ENCODE results near the gene C1QA. TPM values are rescaled to one million over a fixed set of nuclear protein-coding genes. Genes with fewer than 3 reads are reported as not detected.

The C1QA gene
- polyA plus RNA-seq, 2 of the 4 experiments (the other 2 are of a cell fraction), result not detected

- no peak for TF ChIP-seq RAD21 (conservative IDR thresholded peaks at IDR 0.05 in 1 of 2, IDR thresholded peaks at IDR 0.05 in 1 of 2)
- no peak for TF ChIP-seq TP53 (CRISPR knock-in tag; IDR thresholded peaks at IDR 0.05)
- no peak for TF ChIP-seq RARB (CRISPR knock-in tag; IDR thresholded peaks at IDR 0.05)
- FAIRE-seq (no peak), ATAC-seq (no peak), DNase-seq (ENCODE audit: low read depth in 1 of 2, low spot score in 1 of 2) (no peak)
- POLR2A ChIA-PET, result no interaction called here
- Histone ChIP-seq H3K4me2 (no peak overlapping the region), H3K9me3 (no peaks in the 10 kb centered on the region), H3K27ac (no peak overlapping the region), H3K4me3 (no peak overlapping the region), H3K4me1 (no peaks in the 10 kb centered on the region)
- CTCF ChIA-PET, result interaction anchor here (1.3 to 1.9 kb wide), 2 partner anchors 13 to 199 kb away, joined by 4 read pairs; no protein-coding TSS in a partner anchor
- WGBS (ENCODE audit: missing lambda C conversion rate), result 0% methylated on average over 2 of the region's 2 CpGs
Measured at GRCh38 chr1:22615886-22616285, 20.5 kb upstream of the C1QA start.

- ATAC-seq, result no peak
- FAIRE-seq, result no peak
Measured at GRCh38 chr1:22616571-22616970, 19.9 kb upstream of the C1QA start.

GRCh38 chr1:22618056-22618455, 18.4 kb upstream of the C1QA start:
- FAIRE-seq (no peak), ATAC-seq (no peak), DNase-seq (ENCODE audit: low read depth in 1 of 2, low spot score in 1 of 2) (no peak)
- no peaks in the 10 kb centered on the region for H3K9me3 ChIP-seq
- ChIA-PET CTCF (no interaction called here), POLR2A (no interaction called here)
- H3K4me1 ChIP-seq, result no peaks in the 10 kb centered on the region
- TF ChIP-seq RFX5 (IDR thresholded peaks at IDR 0.05) (no peak), ELK1 (IDR thresholded peaks at IDR 0.05; ENCODE audit: low read depth, low read length) (no peak), JUN (IDR thresholded peaks at IDR 0.05) (no peak), ESRRA (IDR thresholded peaks at IDR 0.05; ENCODE audit: borderline replicate concordance, low read length) (no peak), NPAS2 (CRISPR knock-in tag; IDR thresholded peaks at IDR 0.05; ENCODE audit: borderline replicate concordance) (no peak), RNF2 (IDR thresholded peaks at IDR 0.05; ENCODE audit: borderline replicate concordance, low read depth) (no peak), USF2 (IDR thresholded peaks at IDR 0.05) (no peak), JUNB (IDR thresholded peaks at IDR 0.05) (no peak), FOXS1 (CRISPR knock-in tag; IDR thresholded peaks at IDR 0.05) (no peak), CEBPB (IDR thresholded peaks at IDR 0.05) (no peak), CBX8 (IDR thresholded peaks at IDR 0.05) (no peak), BCL3 (IDR thresholded peaks at IDR 0.05) (no peak), SREBF2 (IDR thresholded peaks at IDR 0.05) (no peak)
- 36% methylated on average over 7 of the region's 16 CpGs for WGBS (ENCODE audit: missing lambda C conversion rate)
- H3K27ac ChIP-seq, result no peak overlapping the region
- H3K4me2 ChIP-seq, result no peak overlapping the region
- no peak overlapping the region for H3K4me3 ChIP-seq

More at GRCh38 chr1:22616571-22616970, 19.9 kb upstream of the C1QA start:
- Histone ChIP-seq H3K4me1 (no peaks in the 10 kb centered on the region), H3K4me2 (no peak overlapping the region), H3K4me3 (no peak overlapping the region), H3K27ac (no peak overlapping the region), H3K9me3 (no peaks in the 10 kb centered on the region)
- CTCF ChIA-PET, result interaction anchor here (1.2 to 1.3 kb wide), 2 partner anchors 10 to 13 kb away, joined by 3 to 4 read pairs; no protein-coding TSS in a partner anchor
- no peak for TF ChIP-seq PHF8 (IDR thresholded peaks at IDR 0.05; ENCODE audit: borderline replicate concordance, low read depth)
- TF ChIP-seq CBX8 (IDR thresholded peaks at IDR 0.05), result no peak
- TF ChIP-seq EP300 (IDR thresholded peaks at IDR 0.05), result no peak
- TF ChIP-seq NPAS2 (CRISPR knock-in tag; IDR thresholded peaks at IDR 0.05; ENCODE audit: borderline replicate concordance), result no peak
- TF ChIP-seq RNF2 (IDR thresholded peaks at IDR 0.05; ENCODE audit: borderline replicate concordance, low read depth), result no peak
- TF ChIP-seq ATOH8 (CRISPR knock-in tag; IDR thresholded peaks at IDR 0.05; ENCODE audit: low read depth), result no peak
- TF ChIP-seq MYC (IDR thresholded peaks at IDR 0.05; ENCODE audit: borderline replicate concordance, low read length), result no peak
- TF ChIP-seq NR3C1 (IDR thresholded peaks at IDR 0.05), result no peak
- no peak for TF ChIP-seq HMGXB4 (CRISPR knock-in tag; IDR thresholded peaks at IDR 0.05; ENCODE audit: borderline replicate concordance)
- no peak for TF ChIP-seq GATA3 (IDR thresholded peaks at IDR 0.05; ENCODE audit: borderline replicate concordance)
- no peak for TF ChIP-seq CHD2 (IDR thresholded peaks at IDR 0.05; ENCODE audit: low read length, partially characterized antibody)
- TF ChIP-seq RFX5 (IDR thresholded peaks at IDR 0.05), result no peak
- no peak for TF ChIP-seq ZFP36 (IDR thresholded peaks at IDR 0.05; ENCODE audit: borderline replicate concordance, partially characterized antibody)
- no peak for TF ChIP-seq MAFK (IDR thresholded peaks at IDR 0.05; ENCODE audit: partially characterized antibody)
- no peak for DNase-seq (ENCODE audit: low read depth in 1 of 2, low spot score in 1 of 2)
- POLR2A ChIA-PET, result no interaction called here
- WGBS (ENCODE audit: missing lambda C conversion rate), result 20% methylated on average over 2 of the region's 11 CpGs
